ENCODE measurements around the gene ZNF768.

The ZNF768 gene

DNA sequence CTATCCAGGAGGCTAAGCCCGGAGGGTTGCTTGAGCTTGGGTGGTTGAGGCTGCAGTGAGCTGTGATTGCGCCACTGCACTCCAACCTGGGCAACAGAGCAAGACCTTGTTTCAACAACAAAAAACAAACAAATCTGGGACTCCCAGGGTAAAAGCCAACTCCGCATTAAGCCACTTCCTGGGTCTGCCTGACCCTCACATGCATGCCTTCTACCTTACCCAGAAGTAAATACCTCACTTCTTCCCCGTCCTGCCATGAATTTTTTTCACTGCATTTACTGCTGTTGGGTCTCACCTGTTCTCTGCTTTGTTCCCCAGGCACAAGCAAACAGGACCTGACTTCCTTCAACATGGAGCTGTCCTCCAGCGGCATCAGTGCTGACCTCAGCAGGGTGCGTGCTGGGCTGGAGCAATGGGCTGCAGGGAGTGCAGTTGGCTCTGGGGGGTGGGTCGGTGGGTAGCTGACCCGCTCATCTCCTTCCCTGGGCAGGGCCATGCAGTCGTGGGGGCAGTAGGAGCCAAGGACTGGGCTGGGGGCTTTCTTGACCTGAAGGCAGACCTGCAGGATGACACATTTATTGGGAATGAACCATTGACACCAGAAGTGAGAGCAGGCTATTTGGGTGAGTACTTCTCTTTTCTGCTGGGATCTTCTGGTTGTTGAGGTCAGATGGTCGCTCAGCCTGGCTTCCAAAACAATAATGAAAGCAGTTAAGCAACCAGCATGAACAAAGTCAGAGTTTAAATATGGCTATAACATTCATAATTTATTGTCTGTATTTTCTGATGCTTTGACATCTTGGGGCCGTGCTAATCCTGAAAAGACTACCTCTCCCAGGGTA is 37.4 kb downstream of the ZNF768 start:
- Histone ChIP-seq H3K9me3 (no peaks in the 10 kb centered on the region), H3K27me3 (peaks cover 0 to under 1% of the 10 kb centered on the region in 2 donors), H3K4me1 (peaks cover 0 to 3% (median 0%) of the 10 kb centered on the region in 4 donors), H3K36me3 (no peaks in the 10 kb centered on the region), H3K27ac (no peak overlapping the region), H3K4me3 (no peak overlapping the region)
- TF ChIP-seq, protein P1, sequence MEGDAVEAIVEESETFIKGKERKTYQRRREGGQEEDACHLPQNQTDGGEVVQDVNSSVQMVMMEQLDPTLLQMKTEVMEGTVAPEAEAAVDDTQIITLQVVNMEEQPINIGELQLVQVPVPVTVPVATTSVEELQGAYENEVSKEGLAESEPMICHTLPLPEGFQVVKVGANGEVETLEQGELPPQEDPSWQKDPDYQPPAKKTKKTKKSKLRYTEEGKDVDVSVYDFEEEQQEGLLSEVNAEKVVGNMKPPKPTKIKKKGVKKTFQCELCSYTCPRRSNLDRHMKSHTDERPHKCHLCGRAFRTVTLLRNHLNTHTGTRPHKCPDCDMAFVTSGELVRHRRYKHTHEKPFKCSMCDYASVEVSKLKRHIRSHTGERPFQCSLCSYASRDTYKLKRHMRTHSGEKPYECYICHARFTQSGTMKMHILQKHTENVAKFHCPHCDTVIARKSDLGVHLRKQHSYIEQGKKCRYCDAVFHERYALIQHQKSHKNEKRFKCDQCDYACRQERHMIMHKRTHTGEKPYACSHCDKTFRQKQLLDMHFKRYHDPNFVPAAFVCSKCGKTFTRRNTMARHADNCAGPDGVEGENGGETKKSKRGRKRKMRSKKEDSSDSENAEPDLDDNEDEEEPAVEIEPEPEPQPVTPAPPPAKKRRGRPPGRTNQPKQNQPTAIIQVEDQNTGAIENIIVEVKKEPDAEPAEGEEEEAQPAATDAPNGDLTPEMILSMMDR (IDR thresholded peaks at IDR 0.05) = no peak
- intact Hi-C loops (cut with DNase I; ENCODE audit: low total_unique reads) = no loop called here
- DNase-seq = no peak

DNA sequence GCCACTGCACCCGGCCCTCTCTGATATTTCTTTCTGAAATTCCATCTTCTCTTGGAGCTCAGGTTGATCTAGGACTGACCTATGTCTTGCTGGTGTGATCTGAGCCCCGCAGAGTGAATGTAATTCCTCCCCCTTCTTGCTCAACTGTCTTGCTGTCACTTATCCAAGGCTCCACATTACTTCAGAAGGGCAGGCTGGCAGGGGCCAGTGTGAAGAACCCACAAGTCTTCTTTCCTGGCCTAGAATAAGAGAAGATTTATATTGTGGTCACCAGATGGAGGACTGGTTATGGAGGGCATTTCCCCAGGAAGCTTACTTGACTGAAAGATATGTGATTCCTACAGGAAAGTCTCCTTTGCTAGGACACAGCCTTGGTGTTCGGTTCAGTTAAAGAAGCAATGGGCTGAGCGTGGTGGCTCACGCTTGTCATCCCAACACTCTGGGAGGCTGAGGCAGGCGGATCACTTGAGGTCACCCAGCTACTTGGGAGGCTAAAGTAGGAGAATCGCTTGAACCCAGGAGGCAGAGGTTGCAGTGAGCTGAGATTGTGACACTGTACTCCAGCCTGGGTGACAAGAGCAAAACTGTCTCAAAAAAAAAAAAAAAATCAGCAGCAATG is 40.4 kb downstream of the ZNF768 start:
- H3K36me3 ChIP-seq = no peaks in the 10 kb centered on the region
- H3K27me3 ChIP-seq = no peaks in the 10 kb centered on the region
- peaks cover 0 to 3% (median 0%) of the 10 kb centered on the region in 4 donors for H3K4me1 ChIP-seq
- no peak overlapping the region for H3K27ac ChIP-seq
- H3K9me3 ChIP-seq = no peaks in the 10 kb centered on the region
- DNase-seq = no peak
- TF ChIP-seq, protein P1 (IDR thresholded peaks at IDR 0.05) = no peak
- no peak overlapping the region for H3K4me3 ChIP-seq
- intact Hi-C loops (cut with DNase I; ENCODE audit: low total_unique reads) = no loop called here

DNA sequence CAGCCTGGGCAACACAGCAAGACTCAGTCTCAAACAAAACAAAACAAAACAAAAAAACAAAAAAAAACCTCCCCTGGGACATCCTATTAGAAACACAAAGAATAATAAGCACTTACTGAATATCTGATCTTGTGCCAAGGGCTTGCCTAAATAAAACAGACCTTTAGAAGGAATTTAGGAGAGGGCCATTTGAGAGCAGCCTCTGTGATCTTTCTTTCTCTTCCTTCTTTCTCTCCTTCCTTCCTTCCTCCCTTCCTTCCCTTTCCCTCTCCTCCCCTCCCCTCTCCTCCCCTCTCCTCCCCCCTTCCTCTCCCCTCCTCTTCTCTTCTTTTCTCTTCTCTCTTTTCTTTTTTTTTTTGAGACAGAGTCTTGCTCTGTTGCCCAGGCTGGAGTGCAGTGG is 41.5 kb downstream of the ZNF768 start:
- Histone ChIP-seq H3K27ac (no peak overlapping the region), H3K27me3 (no peaks in the 10 kb centered on the region), H3K4me1 (peaks cover 0 to 3% (median 0%) of the 10 kb centered on the region in 4 donors), H3K4me3 (no peak overlapping the region), H3K36me3 (no peaks in the 10 kb centered on the region), H3K9me3 (no peaks in the 10 kb centered on the region)
- no peak for DNase-seq
- intact Hi-C loops (cut with DNase I; ENCODE audit: low total_unique reads) = no loop called here
- TF ChIP-seq, protein P1 (IDR thresholded peaks at IDR 0.05) = no peak

DNA sequence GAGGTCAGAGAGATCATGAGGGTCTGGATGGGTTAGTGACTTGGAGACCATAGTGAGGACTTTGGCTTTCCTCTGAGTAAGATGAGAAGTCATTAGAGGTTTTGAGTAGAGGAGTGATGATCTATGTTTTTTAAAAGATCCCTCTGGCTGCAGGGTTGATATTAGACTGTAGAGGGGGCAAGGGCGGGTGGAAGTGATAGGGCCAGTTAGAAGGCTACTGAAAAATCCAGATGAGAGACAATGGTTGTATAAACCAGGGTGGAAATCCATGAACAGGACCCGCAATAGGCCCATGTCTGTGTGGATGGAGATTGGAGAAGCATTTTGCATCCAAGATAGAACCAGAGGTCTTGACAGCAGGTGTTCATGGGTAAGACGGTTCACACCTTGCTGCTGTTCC is 44.0 kb downstream of the ZNF768 start:
- TF ChIP-seq, protein P1 (IDR thresholded peaks at IDR 0.05) = no peak
- Histone ChIP-seq H3K27ac (no peak overlapping the region), H3K36me3 (no peaks in the 10 kb centered on the region), H3K4me1 (no peaks in the 10 kb centered on the region), H3K27me3 (peaks cover 0 to 5% of the 10 kb centered on the region in 2 donors), H3K4me3 (no peak overlapping the region), H3K9me3 (no peaks in the 10 kb centered on the region)
- intact Hi-C loops (cut with DNase I; ENCODE audit: low total_unique reads) = no loop called here
- DNase-seq = no peak

DNA sequence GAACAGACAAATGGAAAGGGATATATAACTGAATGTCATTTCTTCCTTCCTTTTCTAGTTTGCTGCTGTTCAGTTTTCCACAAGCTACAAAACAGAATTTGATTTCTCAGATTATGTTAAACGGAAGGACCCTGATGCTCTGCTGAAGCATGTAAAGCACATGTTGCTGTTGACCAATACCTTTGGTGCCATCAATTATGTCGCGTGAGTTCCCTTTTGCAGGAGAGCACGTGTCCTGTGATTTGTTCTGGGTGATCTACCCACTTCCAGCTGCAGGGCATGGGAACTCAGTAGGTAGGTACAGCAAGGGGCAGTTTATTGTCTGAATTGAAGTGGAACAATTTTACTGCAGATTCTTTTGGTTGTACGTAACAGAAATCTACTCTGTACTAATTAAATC is 45.0 kb downstream of the ZNF768 start:
- Histone ChIP-seq H3K4me3 (no peak overlapping the region), H3K27me3 (peaks cover 0 to 8% of the 10 kb centered on the region in 2 donors), H3K36me3 (no peaks in the 10 kb centered on the region), H3K4me1 (no peaks in the 10 kb centered on the region), H3K27ac (no peak overlapping the region), H3K9me3 (no peaks in the 10 kb centered on the region)
- intact Hi-C loops (cut with DNase I; ENCODE audit: low total_unique reads) = no loop called here
- no peak for DNase-seq
- TF ChIP-seq, protein P1 (IDR thresholded peaks at IDR 0.05) = no peak
